Osteocyte (in vitro differentiated cells): ENCODE results near the gene MKX. TPM values are rescaled to one million over a fixed set of nuclear protein-coding genes. Genes with fewer than 3 reads are reported as not detected.

ENCODE experiments used
- DNase-seq: peaks from one replicate; pipeline ENCODE4 v3.0.0; 2021; ENCODE audit warnings: mixed read lengths; ENCODE audit not compliant: unreplicated experiment; ENCODE audit errors: extremely low spot score
- H3K27ac Mint-ChIP-seq: one replicate; pipeline ENCODE4 v1.8.0; 2021; ENCODE audit warnings: mild to moderate bottlenecking, mixed read lengths; ENCODE audit not compliant: unreplicated experiment
- H3K27me3 Mint-ChIP-seq: one replicate; pipeline ENCODE4 v1.8.0; 2021; ENCODE audit warnings: mixed read lengths; ENCODE audit not compliant: unreplicated experiment
- H3K36me3 Mint-ChIP-seq: one replicate; pipeline ENCODE4 v1.8.0; 2021; ENCODE audit warnings: mixed read lengths; ENCODE audit not compliant: unreplicated experiment
- H3K4me1 Mint-ChIP-seq: one replicate; pipeline ENCODE4 v1.8.0; 2021; ENCODE audit warnings: mixed read lengths; ENCODE audit not compliant: unreplicated experiment
- H3K4me3 Mint-ChIP-seq: one replicate; pipeline ENCODE4 v1.8.0; 2021; ENCODE audit warnings: mild to moderate bottlenecking, moderate library complexity, mixed read lengths; ENCODE audit not compliant: unreplicated experiment
- H3K9me3 Mint-ChIP-seq: one replicate; pipeline ENCODE4 v1.8.0; 2021; ENCODE audit warnings: mixed read lengths; ENCODE audit not compliant: unreplicated experiment
- total RNA-seq: library from RNA; stranded (reverse); gene quantifications from 2 replicates; pipeline ENCODE4 v1.2.1, GENCODE V29; 2021
- TF ChIP-seq, protein P1 (sequence below): fragments of 200-600 bp; sonication (generic); IDR thresholded peaks from 2 replicates; pipeline ENCODE4 v1.5.0; 2021; ENCODE audit warnings: antibody characterized with exemption, mild to moderate bottlenecking, moderate library complexity

MKX gene
- total RNA-seq, 1 donor from 2014 or later: 21.5 TPM

DNA sequence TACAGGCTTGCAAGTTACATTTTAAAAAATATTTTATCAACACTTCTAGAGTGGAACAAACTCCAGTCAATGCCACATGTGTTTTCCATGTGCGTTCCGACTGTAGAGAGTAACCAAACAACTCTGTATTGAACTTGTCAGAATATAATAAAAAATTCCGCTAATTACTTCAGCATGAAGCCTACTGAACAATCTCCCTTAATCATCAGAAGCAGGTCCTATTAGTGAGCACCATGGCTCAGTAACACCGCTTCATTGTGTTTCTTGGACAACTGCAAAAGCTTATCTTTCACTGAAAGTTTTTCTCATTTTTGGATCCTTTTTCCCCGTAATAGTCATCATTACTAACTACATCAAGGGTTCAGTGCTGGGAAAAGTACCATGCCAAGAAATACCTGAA, 117.0 kb downstream of the MKX start:
- Mint-ChIP-seq H3K27ac (no peak overlapping the region), H3K27me3 (peaks cover 19% of the 10 kb centered on the region), H3K36me3 (no peaks in the 10 kb centered on the region), H3K9me3 (peaks cover 8% of the 10 kb centered on the region), H3K4me1 (peaks cover 12% of the 10 kb centered on the region), H3K4me3 (no peak overlapping the region)
- TF ChIP-seq, protein P1, sequence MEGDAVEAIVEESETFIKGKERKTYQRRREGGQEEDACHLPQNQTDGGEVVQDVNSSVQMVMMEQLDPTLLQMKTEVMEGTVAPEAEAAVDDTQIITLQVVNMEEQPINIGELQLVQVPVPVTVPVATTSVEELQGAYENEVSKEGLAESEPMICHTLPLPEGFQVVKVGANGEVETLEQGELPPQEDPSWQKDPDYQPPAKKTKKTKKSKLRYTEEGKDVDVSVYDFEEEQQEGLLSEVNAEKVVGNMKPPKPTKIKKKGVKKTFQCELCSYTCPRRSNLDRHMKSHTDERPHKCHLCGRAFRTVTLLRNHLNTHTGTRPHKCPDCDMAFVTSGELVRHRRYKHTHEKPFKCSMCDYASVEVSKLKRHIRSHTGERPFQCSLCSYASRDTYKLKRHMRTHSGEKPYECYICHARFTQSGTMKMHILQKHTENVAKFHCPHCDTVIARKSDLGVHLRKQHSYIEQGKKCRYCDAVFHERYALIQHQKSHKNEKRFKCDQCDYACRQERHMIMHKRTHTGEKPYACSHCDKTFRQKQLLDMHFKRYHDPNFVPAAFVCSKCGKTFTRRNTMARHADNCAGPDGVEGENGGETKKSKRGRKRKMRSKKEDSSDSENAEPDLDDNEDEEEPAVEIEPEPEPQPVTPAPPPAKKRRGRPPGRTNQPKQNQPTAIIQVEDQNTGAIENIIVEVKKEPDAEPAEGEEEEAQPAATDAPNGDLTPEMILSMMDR: no peak
- DNase-seq: no peak

DNA sequence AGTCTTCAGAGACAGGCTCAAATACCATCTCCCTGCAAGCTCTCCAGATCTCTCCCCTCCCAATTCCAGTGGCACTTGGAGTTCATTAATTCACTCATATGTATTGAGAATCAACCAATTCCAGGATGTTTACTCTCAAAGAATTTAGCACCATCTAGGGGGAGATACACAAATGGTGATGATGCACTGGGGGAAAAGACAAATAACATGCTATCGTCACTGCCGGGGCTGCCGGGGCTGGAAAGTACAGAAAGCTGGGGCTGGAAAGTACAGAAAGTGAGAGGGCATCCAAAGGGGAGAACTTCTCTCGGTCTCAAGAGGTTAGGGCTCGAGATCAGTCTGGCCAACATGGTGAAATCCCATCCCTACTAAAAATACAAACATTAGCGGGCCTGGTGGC, 118.7 kb downstream of the MKX start:
- DNase-seq: no peak
- Mint-ChIP-seq H3K4me1 (peaks cover 15% of the 10 kb centered on the region), H3K4me3 (no peak overlapping the region), H3K27ac (no peak overlapping the region), H3K9me3 (no peaks in the 10 kb centered on the region), H3K27me3 (peaks cover 13% of the 10 kb centered on the region), H3K36me3 (no peaks in the 10 kb centered on the region)
- TF ChIP-seq, protein P1: no peak

DNA sequence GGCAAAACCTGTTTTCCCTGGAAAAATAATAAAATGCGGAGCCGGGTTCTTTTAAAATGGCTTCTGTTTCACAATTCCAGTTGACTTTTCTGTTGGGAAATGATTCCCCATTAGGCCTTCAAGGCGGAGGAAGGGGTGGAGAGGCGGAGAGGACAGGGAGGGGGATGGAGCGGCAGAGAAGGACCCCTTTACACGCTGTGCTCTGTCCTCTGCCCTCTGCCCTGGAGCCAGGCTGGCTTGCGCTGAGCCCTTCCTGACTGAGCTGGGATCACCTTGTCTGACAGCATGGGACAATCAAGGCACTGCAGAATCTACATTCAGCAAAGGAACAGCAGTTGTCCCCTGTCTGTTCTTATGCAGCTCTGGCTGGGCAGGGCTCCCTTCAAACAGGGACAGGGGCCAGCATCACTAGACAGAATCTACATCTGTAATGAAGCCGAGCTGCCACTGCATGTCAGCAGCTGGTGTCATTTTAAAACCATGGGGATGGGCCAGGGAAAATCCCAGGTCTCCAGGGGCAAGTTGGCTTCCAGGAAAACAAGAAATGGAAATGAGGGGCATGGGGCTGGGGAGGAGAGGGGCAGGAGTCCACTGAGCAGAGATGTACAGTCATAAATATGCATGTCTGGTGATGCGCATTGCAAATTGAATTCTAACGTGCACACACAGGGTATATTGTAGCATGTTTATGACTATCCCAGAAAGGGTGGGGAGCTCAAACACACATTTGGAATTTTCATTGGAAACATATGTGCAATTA, 120.0 kb downstream of the MKX start:
- TF ChIP-seq, protein P1: no peak
- Mint-ChIP-seq H3K36me3 (no peaks in the 10 kb centered on the region), H3K27ac (no peak overlapping the region), H3K4me1 (peaks cover 28% of the 10 kb centered on the region), H3K27me3 (peaks cover 5% of the 10 kb centered on the region), H3K4me3 (no peak overlapping the region), H3K9me3 (no peaks in the 10 kb centered on the region)
- DNase-seq: no peak

DNA sequence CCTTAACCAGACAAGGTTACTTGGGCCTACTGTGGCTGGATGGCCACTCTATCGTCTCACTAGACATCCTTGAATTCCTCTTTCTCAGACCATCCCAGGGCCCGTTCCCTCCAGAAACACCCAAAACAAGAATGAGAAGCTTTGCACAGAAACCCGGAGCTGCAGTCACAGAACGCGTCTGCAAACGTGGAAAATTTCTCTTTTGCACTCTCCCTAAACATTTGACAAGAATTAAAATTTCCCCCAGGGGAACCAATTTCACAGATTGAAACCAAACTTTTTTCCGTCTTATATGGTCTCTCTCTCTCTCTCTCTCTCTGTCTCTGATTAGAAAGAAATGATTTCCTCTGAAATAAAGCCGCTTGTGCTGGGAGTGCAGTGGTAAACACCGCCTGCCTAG, 120.7 kb downstream of the MKX start:
- Mint-ChIP-seq H3K4me3 (no peak overlapping the region), H3K36me3 (no peaks in the 10 kb centered on the region), H3K9me3 (no peaks in the 10 kb centered on the region), H3K27ac (no peak overlapping the region), H3K4me1 (peaks cover 35% of the 10 kb centered on the region), H3K27me3 (peaks cover 3% of the 10 kb centered on the region)
- DNase-seq: no peak
- TF ChIP-seq, protein P1: no peak

Other genes with a start within 250 kb of the MKX start
- 139 and 142 TPM in 2 replicates for gene RAB18, start 241.5 kb downstream of the MKX start, total RNA-seq